GM12874 (cell line): ENCODE results near the gene LY6G5C.

Experiments
- TF ChIP-seq, protein P1 (sequence below): IDR thresholded peaks from 2 replicates; pipeline ENCODE4 v1.5.1; 2011; ENCODE audit warnings: low read depth, mild to moderate bottlenecking, control low read depth, low read length, moderate library complexity; ENCODE audit not compliant: insufficient read depth

LY6G5C gene

DNA sequence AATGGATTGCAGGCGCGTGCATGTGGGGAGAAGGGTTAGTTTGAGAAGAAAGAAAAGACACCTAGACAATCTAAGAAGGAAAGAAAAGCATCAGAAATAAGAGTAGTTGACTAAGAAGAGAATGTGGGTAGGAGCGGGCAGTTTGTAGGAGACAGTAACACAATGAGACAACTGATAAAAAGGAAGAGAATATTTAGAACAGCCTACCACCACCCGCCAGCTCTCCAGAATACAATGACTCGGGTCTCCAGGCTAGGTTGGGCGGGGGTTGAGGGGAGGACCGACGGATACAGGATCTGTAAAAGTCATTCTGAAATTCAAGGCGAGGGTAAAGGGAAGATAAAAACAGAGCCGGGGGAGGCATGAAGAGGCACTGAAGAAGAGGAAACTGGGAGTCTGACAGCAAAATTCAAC, 21.5 kb upstream of the LY6G5C start:
- TF ChIP-seq, protein P1, sequence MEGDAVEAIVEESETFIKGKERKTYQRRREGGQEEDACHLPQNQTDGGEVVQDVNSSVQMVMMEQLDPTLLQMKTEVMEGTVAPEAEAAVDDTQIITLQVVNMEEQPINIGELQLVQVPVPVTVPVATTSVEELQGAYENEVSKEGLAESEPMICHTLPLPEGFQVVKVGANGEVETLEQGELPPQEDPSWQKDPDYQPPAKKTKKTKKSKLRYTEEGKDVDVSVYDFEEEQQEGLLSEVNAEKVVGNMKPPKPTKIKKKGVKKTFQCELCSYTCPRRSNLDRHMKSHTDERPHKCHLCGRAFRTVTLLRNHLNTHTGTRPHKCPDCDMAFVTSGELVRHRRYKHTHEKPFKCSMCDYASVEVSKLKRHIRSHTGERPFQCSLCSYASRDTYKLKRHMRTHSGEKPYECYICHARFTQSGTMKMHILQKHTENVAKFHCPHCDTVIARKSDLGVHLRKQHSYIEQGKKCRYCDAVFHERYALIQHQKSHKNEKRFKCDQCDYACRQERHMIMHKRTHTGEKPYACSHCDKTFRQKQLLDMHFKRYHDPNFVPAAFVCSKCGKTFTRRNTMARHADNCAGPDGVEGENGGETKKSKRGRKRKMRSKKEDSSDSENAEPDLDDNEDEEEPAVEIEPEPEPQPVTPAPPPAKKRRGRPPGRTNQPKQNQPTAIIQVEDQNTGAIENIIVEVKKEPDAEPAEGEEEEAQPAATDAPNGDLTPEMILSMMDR = no peak

DNA sequence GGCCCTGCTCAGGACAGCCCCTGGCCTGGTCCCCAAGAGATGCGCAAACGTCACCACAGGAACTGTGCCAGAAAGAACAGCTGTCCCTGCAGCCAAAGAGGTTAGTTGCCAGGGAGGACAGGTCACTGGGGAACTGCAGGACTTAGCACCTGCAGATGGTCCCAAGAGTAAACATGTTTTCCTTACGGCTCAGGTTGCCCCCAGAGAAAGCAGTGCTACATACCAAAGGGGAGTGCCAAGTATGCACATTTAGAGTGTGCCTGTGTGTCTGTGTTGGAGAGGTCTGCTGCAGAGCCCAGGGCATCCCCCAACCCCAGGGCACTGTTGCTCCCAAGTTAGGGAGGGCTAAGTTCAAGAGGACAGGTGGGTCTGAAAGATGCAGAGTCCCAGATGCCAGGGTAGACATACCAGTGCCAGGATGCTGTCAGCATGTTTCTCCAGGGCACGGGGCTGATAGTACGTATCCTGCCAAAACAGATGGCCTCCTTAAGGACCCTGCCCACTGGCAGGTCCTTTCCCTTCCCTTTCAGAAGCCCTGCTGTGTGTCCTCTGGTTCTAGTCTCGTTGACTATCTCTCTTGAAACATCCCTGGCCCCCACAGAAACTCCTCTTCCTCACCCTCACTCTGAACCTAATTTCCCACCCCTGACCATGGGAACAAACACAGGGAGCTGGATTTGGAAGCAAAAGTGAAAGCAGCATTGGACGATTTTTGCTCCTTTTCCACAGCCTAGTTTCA, 21.0 kb upstream of the LY6G5C start:
- TF ChIP-seq, protein P1 = no peak

DNA sequence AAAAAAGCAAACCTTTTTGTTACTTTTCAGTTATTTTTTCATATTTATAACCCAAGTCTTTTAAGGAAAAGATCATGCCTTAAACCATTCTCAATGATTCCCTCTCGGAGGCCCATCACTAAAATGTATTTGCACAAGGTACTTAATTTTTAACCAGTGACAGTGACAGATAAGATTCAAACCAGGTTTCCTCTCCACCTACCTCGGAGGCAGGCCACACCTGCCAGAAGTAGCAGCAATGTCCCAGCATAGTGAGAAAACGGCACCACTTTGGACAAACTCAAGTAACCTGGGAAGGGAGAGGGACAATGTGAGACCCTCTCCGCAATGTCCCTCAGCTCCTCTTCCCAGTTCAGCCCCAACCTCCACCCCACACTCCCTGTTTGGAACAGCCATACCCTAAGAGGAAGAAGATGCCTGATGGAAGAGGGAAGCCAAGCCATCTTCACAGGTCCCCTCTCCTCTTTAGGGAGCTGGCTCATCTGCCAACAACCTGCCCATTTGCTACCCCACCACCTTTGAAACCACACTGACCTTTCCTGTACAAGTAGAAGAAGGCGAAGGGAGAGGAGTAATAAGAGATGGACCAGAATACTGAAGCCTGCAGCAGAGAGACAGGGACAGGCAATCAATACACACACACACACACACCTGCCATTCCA, 20.0 kb upstream of the LY6G5C start:
- TF ChIP-seq, protein P1 = no peak

DNA sequence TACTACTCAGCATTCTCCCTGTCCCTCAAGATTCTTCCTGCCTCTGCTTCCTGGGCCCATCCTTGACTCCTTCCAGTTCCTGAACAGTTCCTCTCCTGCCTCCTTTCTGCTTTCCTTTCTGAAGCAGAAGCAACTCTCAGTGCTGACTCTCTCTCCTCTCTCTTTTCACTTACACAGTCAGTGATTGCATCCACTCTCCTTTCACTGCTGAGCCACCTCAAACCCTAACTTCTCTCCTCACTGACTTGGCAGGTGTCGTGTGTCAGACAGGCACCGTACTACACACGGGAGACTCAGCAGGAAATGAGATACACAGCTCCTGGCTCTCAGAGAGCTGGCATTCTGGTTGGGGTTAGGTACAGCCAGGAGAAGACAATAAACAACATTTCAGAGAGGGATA, 16.7 kb upstream of the LY6G5C start:
- TF ChIP-seq, protein P1 = no peak

DNA sequence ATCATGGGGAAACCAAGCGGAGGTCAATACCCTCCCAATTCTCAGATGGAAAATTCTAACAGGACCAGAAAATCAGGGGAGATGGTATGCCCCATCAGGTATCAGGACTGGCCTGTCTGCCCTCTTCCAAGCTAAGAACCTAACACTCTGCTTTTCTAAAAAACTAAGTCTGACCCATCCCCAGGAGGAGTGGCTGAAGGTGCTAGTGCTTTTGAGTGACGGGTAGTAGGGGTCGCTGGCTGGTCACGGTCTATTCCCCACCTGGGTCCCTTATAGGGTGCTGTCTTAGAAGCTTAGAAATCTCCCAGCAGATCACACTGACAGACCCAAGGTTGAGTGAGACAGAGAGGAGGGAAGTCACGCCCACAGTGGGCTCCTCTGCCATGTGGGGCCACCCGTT, 12.7 kb upstream of the LY6G5C start:
- TF ChIP-seq, protein P1 = no peak

DNA sequence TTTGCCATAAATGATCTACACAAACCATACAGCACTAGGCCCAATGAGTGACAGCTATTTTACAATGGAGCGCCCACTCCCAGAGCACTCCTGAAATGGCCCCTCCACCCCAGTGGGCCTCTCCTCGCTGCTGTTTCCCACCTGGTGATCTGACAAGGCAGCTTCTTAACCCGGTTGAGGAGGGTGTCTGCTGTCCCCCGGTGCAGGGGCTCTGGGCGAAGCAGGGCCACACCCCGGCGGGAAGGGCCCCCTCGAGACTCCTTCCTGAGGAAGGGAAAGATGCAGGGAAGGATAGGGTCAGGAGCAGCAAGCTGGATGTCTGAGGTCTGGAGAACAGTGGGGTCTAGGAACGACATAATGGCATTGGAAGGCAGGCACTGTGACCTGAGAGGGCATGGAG, 12.0 kb upstream of the LY6G5C start:
- TF ChIP-seq, protein P1 = no peak

DNA sequence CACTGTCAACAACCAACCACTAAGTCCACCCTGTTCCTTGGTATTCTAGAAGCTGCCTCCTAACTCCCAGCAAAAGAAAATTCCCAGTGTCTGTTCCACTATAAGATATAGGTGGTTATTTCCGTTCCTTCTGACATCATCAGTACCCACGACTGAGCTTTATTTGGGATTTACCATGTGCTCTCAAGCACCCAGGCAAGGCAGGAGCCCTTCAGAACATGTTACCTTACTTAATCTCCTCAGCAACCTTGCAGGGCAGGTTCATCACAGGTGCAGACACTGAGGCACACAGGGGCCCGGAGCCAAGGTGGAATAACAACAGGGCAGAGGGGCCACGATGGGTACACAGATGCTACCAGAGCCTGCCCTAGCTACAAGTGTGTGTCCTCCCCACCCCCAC, 11.5 kb upstream of the LY6G5C start:
- TF ChIP-seq, protein P1 = no peak
